Measurements from ENCODE around the gene PAQR3.

DNA sequence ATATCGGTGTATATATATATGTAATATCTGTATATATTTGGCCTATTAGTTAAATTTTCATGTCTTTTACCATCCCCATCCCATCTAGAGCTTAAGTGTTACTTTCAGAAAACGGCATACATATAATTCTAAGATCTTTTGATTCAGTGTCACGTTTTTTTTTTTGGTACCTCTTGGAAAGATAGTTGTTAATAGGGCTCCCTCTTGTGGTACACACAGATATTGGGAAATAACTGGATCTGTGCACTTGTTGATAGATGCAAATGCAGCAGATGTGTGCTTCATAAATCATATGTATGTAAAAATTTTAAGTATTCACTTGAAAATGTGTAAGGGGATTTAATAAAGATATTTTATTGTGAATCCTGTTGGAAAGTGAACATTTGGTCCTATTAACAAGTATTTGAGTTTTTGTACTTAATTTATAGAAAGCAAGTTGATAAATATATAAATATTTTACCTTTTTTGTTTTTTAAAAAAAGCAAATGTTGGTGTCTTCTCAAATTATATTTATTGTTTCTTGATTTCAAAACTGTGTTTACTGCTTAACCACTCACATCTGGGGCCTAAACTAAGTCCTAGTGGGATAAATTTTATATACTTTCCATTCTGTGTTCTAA, 74.7 kb downstream of the PAQR3 start:
- TF ChIP-seq, protein P1, sequence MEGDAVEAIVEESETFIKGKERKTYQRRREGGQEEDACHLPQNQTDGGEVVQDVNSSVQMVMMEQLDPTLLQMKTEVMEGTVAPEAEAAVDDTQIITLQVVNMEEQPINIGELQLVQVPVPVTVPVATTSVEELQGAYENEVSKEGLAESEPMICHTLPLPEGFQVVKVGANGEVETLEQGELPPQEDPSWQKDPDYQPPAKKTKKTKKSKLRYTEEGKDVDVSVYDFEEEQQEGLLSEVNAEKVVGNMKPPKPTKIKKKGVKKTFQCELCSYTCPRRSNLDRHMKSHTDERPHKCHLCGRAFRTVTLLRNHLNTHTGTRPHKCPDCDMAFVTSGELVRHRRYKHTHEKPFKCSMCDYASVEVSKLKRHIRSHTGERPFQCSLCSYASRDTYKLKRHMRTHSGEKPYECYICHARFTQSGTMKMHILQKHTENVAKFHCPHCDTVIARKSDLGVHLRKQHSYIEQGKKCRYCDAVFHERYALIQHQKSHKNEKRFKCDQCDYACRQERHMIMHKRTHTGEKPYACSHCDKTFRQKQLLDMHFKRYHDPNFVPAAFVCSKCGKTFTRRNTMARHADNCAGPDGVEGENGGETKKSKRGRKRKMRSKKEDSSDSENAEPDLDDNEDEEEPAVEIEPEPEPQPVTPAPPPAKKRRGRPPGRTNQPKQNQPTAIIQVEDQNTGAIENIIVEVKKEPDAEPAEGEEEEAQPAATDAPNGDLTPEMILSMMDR (IDR thresholded peaks at IDR 0.05) = peak; percentile 66 to 81
- no peak for TF ChIP-seq POLR2A (IDR thresholded peaks at IDR 0.05)
- TF ChIP-seq EP300 (IDR thresholded peaks at IDR 0.05) = no peak

Measured in suprapubic skin (tissue), 3 donors.